Tongue (tissue), 2 donors: Measurements from ENCODE around the gene HAUS6. TPM values are rescaled to one million over a fixed set of nuclear protein-coding genes. Genes with fewer than 3 reads are reported as not detected.
"Not testable (repeated sequence)": the region's sequence is repeated elsewhere in the genome, so short reads cannot be mapped to it uniquely, and the experiment has no call there.

Experiments used
- DNase-seq: peaks from one replicate; pipeline ENCODE4 v3.0.0-alpha.2; 2015
- total RNA-seq: library from RNA; depleted of rRNA; stranded (reverse); fragments of >200 nt; gene quantifications from one replicate; pipeline ENCODE4 v1.2.3, GENCODE V29; 2014

HAUS6 gene
- total RNA-seq, 1 donor from 2014 or later: 14.7 TPM

DNA sequence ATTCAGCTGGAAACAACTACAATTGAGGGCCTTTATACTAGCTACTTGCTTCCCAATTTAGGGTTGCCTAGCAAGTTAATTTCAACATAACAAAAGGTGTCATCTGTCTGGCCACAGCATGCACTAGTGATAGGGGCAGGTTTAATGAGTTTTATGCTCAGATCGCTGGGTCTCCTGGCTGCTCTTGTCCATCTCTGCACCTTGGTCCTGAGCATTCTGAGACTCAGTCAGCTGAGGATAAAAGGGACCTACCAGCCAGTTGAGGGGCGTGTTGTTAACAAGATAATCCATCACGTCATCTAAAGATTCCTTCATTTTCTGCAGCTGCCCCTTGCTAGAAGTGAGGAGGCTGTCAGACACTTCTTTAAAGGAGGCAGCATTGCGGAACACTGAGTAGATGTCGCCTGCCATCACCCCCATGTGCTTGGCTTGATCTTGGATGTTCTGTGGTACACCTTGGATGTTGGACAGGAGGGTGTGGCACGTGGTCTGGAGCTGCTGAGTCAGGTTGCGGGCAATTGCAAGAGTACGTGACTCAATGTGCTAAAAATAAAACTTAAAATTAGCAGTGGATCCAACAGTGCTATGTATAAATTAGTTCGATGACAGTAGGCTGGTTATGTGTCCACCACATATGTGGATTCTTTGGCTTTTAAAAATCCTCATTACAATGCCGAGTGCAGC lies 13.5 kb upstream of the HAUS6 start:
- DNase-seq: no peak

DNA sequence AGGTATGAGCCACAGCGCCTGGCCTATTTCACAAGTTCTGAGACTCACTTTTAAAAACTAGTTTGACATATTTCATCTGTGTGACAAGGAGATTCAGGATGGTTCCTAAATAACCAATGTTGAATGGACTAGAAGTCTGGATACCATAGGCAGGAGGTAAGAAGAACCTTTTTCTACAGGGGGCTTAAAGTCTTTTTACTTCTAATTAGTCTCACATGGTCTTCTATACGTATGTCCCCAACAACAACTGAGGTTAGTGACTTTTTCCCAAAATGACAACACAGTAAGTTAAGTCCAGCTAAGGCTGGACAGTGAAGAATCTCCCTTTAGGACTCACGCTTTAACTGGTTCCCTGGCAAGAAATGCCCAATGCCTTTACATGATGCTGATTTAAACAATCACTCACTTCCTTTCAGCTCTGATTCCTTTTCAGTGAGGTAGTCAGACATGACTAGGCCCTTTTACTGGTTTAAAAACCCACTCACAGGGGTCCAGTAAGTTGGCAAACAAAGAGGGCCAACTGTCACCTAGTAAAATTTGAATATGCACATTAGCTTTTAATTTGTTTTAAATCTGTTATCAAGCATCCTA lies 12.1 kb upstream of the HAUS6 start:
- DNase-seq: no peak

DNA sequence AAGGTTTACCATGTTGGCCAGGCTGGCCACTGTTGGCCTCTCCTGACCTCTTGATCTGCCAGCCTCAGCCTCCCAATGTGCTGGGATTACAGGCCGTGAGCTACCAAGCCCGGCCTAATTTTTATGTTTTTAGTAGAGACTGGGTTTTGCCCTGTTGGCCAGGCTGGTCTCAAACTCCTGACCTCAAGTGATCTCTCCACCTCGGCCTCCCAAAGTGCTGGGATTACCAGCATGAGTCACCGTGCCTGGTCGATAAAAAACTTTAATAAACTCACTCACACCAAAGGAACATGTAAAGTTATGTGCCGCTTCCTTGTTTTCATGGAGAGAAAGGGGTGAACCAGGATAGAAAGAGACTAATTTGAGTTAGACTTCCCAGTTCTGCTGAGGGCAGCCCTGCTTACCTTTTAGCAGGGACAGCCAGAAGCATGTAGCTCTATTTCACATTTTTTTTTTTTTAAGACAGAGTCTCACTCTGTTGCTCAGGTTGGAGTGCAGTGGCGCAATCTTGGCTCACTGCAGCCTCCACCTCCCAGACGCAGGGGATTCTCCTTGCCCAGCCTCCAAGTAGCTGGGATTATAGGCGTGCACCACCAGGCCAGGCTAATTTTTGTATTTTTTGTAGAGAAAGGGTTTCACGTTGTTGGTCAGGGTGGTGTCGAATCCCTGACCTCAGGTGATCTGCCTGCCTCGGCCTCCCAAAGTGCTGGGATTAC lies 11.4 kb upstream of the HAUS6 start:
- DNase-seq: no peak

DNA sequence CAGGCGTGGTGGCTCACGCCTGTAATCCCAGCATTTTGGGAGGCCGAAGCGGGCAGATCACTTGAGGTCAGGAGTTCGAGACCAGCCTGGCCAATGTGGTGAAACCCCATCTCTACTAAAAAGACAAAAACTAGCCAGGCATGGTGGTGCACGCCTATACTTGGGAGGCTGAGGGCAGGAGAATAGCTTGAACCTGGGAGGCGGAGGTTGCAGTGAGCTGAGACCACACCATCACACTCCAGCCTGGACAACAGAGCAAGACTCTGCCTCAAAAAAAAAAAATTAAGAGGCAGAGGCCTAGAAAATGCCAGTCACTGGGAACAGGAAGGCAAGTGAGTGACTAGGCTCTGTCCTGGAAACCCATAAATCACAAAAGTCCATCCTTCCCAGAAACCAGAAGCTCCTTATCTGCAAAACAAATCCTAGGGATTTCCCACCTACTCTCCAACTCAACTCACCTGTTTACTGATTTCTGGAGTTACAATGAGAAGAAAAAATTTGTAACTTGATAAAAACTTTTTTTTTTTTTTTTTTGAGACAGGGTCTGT lies 10.4 kb upstream of the HAUS6 start:
- not testable (repeated sequence) for DNase-seq

DNA sequence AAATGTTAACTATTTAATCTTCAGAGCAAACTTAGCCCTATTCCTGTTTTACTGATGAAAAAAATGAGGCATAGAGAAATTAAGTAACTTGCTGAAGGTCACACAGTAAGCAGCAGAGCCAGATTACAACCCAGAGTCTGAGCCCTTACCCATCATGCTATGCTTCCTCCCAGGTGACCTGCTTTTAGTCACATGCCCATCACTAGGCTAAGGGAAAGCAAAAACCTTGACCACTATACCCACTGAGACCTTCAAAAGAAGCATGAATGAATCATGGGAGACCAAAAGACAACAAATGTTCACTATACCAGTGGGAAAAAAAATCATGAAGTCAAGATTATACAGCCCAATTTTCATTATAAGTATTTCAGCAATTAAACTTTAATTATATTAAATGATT lies 5.3 kb upstream of the HAUS6 start:
- no peak for DNase-seq

DNA sequence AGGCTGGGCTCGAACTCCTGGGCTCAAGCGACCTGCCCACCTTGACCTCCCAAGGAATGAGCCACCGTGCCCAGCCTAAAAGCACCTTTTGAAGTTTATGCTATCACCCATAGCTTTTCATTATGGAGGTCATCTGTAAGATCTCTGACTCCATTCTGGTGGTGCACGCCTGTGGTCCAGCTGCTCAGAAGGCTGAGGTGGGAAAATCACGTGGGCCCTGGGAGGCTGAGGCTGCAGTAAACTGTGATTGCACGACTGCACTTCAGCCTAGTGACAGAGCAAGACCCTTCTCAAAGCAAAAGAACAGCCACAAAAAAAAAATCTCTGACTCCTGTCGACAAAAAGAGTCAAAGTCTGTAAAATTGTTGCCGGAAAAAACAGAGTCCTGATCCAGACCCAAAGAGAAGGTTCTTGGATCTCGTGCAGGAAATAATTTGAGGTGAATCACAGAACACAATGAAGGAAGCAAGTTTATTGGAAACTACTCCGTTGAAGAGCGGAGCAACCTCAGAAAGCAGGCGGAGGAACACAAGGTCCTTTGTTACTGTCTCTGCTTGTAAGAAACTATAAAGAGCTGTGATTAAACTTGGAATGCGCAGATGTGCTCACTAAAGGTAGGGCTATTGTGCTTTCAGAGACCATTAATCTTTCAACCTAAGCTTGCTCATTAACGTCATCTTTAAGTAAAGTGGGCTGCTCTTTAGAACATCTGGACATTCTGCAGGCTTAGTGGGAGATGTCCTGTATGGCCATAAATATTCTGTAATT lies 2.0 kb upstream of the HAUS6 start:
- no peak for DNase-seq

DNA sequence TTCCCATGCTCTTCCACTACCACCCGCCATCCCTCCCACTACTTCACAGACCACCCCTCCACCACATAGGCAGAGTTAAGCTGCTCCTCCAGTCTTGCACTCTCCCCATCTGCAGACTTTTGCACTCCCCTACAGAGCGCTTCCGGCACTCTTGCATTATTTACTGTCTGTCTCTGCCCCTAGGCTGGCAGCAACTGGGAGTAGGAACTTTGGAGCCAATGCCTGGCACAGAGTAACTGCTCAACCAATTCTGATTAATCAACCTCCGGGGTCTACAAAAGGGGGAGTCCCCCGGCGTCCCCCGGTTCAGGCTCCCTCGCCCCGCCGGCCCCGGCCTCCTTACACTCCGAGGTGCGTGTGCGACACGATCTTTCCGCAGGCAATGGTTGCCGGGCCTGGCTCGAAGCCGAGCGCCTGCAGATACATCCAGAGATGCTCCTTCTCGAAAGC lies 498 bp downstream of the HAUS6 start:
- peak; percentile 26 for DNase-seq

DNA sequence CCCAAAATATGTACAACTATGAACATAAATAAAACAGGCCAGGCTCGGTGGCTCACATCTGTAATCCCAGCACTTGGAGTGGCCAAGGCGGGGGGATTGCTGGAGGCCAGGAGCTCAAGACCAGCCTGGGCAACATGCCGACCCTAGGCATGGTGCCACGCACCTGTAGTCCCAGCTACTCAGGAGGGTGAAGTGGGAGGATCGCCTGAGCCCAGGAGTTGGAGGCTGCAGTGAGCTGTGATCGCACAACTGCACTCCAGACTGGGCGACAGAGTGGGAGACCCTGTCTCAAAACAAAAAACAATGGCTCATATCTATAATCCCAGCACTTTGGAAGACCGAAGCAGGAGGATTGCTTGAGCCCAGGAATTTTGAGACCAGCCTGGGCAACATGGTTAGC lies 1.5 kb downstream of the HAUS6 start:
- no peak for DNase-seq

DNA sequence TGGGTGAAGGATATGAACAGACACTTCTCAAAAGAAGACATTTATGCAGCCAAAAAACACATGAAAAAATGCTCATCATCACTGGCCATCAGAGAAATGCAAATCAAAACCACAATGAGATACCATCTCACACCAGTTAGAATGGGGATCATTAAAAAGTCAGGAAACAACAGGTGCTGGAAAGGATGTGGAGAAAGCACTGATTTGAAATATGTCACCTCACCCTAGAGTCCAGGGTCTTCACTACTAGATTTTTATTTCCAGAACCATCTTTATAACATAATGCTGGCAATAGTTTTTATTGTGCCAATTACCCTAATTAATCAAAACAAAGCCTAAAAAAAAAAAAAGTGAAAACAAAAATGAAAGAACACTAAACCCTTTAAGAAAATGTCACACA lies 5.3 kb downstream of the HAUS6 start:
- not testable (repeated sequence) for DNase-seq

DNA sequence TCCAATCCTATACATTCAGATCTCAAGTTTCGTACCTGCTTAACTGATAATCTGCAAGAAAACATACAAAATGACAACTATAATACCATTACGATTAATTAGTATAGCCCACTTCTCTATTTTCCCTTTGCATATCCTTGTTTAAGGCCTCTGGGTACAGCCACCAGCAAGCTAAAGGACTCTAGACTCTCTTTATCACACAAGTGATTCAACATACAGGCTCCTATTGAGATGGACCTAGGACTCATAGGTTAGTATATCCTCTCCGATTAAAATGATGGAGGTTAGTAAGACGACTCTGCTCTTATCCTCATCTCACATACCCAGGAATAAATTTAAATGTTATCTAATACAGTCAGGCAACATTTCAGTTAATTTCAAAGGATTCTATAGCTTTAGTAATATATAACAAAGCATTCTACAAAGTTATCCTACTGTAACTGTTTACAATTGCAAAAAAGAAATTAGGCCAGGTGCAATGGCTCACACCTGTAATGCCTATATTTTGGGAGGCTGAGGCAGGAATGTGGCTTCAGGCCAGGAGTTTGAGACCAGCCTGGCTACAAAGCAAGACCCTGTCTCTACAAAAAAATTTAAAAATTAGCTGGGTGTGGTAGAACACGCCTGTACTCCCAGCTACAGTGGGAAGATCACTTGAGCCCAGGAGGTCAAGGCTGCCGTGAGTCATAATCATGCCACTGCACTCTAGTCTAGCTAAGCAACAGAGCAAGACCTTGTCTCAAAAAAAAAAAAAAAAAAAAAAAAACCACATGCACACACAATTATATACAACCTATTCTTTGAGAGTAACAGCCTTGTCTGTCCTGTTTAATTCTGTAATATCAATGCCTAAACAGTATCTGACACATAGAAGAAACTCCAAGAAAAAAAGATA lies 15.4 kb downstream of the HAUS6 start:
- DNase-seq: no peak

DNA sequence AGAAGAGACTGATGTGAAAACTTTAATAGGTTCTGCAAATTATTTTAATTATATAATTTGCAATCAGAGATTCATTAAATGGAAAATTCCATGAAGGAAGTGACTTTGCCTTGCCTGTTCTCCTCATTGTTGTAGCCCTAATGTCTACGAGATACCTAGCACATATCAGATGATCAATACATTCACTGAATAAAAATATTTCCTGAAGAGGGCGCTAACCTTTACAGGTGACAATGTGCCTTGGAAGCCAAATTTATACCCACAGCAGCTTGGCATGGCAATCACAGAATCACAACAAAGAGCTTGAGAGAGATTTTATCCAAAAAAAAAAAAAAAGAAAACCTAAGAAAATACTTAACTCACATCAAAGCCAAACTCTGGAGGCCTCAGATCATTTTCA lies 17.4 kb downstream of the HAUS6 start:
- DNase-seq: no peak

DNA sequence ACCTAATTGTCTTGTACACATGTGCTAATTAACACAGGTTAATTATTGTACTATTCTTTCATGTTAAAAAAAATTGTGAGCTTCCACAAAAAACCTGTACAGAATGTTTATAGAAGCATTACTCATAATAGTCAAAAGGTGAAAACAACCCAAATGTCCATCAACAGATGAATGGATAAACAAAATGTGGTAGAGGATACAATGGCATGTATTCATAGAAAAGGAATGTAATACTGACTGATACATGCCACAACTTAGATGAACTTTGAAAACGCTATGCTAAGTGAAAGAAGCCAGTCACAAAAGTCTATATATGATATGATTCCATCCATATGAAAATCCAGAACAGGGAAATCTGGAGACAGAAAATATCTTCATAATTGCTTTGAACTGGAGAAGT lies 27.9 kb downstream of the HAUS6 start:
- no peak for DNase-seq

DNA sequence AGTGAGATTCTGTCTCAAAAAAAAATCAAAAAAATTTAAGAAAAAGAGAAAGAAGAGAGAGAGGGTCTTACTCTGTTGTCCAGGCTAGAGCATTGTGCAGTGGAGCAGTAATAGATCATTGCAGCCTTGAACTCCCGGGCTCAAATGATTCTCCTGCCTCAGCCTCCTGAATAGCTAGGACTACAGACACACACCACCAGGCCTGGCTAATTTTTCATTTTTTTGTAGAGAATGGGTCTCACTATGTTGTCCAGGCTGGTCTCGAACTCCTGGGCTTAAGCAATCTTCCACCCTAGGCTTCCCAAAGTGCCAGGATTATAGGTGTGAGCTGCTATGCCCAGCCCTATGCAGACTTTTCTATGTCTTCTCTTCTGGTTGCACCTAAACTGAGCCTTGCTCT lies 28.5 kb downstream of the HAUS6 start:
- no peak for DNase-seq

DNA sequence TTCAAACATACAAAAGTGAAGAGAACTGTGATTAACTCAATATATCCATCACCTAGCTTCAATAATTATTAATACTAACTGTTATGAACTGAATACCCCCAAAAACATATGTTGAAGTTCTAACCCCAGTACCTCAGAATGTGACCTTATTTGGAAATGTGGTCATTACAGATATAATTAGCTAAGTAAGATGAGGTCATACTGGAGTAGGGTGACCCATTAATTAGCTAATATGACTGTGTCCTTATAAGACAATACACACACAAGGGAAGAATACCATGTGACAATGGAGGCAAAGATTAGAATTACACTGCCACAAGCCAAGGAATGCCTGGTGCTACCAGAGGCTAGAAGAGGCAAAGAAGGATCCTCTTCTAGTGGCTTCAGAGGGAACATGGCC lies 45.7 kb downstream of the HAUS6 start:
- DNase-seq: no peak

DNA sequence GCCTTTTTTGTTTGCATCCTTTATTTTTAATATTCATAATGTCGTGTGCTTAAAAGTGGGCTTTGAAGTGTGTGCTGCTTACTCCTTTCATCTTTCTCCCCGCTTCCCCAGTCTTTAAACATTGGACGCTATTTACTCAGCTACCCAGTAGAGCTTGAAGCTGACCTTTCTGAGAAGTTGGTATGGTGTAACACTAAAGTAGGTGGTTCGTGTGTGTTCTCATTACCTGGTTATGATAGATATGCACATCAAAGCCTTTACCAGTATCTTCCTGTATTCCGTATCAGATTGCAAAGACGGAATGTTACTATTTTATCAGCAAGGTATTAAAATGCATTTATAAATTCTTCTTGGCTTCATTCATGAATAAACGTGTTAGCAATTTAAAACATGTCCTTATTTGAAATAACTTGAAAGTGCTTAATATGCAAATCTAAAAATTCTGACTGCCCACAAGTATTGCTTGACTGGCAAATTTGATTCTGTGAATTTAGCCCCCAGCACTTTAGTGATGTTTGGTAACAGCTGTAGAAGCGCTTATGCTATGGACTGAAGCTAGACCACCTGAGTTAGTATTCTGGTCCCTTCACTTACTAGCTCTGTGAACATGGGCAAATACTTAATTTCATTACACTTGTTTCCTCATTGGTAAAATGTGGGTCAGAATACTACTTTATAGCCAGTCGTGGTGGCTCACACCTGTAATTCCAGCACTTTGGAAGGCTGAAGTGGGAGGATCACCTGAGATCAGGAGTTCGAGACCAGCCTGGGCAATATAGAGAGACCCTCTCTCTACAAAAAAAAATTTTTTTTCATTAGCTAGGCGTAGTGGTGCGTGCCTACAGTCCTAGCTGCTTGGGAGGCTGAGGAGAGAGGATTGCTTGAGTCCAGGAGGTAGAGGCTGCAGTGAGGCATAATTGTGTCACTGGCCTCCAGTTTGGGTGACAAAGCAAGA lies 51.8 kb downstream of the HAUS6 start:
- peak; percentile 4 for DNase-seq

DNA sequence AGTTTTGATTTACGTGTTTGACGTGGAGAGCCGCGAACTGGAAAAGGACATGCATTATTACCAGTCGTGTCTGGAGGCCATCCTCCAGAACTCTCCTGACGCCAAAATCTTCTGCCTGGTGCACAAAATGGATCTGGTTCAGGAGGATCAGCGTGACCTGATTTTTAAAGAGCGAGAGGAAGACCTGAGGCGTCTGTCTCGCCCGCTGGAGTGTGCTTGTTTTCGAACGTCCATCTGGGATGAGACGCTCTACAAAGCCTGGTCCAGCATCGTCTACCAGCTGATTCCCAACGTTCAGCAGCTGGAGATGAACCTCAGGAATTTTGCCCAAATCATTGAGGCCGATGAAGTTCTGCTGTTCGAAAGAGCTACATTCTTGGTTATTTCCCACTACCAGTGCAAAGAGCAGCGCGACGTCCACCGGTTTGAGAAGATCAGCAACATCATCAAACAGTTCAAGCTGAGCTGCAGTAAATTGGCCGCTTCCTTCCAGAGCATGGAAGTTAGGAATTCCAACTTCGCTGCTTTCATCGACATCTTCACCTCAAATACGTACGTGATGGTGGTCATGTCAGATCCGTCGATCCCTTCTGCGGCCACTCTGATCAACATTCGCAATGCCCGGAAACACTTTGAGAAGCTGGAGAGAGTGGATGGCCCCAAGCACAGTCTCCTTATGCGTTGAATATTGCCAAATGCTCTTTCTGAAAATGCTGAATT lies 52.6 kb downstream of the HAUS6 start:
- DNase-seq: peak; percentile 47

DNA sequence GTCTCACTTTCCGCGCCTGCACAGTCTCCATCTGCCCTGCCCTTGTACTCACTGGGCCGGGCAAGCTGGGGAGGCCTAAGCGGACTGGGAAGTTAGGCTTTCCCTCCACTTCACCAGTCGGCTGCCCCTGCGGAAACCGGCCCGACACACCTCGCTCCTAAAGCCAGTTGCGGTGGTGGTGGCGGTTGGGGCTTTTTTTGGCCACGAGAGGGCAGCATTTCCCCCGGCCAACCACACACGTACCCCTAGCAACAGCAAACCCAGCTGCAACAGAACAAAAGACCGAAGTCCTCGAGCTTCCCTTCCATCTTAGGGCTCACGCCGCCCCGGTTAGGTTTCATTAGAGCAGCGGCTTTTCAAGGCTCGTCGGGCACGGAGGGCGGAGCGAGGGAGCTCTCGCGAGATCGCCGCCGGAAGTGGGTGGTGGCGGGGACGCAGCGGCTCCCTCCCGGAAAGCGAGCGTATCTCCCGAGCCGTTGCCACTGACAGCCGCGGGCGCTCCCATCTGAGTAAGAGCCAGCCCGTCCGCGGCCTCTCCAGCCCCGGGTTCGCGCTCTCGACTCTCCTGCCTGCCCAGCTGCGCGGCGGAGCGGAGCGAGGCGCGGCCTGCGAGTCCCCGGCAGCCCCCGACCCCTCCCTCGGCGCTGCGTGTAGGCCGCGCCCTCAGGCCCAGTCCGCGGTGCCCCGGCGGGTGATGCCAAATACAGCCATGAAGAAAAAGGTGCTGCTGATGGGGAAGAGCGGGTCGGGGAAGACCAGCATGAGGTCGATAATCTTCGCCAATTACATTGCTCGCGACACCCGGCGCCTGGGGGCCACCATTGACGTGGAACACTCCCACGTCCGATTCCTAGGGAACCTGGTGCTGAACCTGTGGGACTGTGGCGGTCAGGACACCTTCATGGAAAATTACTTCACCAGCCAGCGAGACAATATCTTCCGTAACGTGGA lies 53.5 kb downstream of the HAUS6 start, which contains the start of gene RRAGA:
RRAGA (plus strand) TSS at position 462 of the 951 bp plus-strand sequence; CDS start at position 695, 233 bp downstream.
- DNase-seq: peak; percentile 98

DNA sequence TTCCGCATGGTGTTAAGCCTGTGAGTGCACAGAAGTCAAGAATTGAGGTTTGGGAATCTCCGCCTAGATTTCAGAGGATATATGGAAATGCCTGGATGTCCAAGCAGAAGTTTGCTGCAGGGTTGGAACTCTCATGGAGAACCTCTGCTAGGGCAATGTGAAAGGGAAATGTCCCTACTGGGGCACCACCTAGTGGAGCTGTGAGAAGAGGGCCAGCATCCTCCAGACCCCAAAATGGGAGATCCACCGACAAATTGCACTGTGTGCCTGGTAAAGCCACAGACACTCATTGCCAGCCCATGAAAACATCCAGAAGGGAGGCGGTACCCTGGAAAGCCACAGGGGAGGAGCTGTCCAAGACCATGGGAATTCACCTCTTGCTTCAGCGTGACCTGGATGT lies 66.1 kb downstream of the HAUS6 start:
- DNase-seq: no peak
